ENCODE results near the gene DDX10.

GRCh38 chr11:108965306-108966001, 300.6 kb downstream of the DDX10 start:
- TF ChIP-seq CTCF (conservative IDR thresholded peaks at IDR 0.05): no peak
- no peak for TF ChIP-seq ZFX (IDR thresholded peaks at IDR 0.05)
